Tongue (tissue), 2 donors: Measurements from ENCODE around the gene FBN1. TPM values are rescaled to one million over a fixed set of nuclear protein-coding genes. Genes with fewer than 3 reads are reported as not detected.

ENCODE experiments used
- DNase-seq: peaks from one replicate; pipeline ENCODE4 v3.0.0-alpha.2; 2015
- total RNA-seq: library from RNA; depleted of rRNA; stranded (reverse); fragments of >200 nt; gene quantifications from one replicate; pipeline ENCODE4 v1.2.3, GENCODE V29; 2014

Gene FBN1
- total RNA-seq, 1 donor from 2014 or later = 411 TPM

GRCh38 chr15:48650931-48651330 is 5.4 kb upstream of the FBN1 start:
- DNase-seq = no peak

DNA sequence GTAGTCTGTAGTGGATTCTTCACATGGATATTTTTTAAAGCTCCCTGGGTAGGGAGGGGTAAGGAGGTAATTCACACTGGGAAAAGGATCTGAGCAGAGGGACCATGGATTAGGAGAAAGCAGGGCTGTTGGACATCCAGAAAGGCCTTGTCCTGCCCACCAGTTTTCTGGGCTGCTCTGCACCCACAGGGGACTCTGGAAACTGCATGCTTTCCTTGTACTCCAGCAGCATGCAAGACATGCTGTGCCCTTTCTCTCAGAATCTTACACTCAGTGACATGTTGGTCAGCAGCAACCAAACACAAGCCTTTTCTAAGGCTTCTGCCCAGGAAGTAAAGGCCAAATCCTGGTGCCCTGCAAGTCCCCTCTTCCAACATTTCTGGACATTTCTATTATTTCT is 2.5 kb upstream of the FBN1 start:
- DNase-seq = peak; percentile 19

- no peak for DNase-seq
Observed at GRCh38 chr15:48646331-48646730, 822 bp upstream of the FBN1 start.

DNA sequence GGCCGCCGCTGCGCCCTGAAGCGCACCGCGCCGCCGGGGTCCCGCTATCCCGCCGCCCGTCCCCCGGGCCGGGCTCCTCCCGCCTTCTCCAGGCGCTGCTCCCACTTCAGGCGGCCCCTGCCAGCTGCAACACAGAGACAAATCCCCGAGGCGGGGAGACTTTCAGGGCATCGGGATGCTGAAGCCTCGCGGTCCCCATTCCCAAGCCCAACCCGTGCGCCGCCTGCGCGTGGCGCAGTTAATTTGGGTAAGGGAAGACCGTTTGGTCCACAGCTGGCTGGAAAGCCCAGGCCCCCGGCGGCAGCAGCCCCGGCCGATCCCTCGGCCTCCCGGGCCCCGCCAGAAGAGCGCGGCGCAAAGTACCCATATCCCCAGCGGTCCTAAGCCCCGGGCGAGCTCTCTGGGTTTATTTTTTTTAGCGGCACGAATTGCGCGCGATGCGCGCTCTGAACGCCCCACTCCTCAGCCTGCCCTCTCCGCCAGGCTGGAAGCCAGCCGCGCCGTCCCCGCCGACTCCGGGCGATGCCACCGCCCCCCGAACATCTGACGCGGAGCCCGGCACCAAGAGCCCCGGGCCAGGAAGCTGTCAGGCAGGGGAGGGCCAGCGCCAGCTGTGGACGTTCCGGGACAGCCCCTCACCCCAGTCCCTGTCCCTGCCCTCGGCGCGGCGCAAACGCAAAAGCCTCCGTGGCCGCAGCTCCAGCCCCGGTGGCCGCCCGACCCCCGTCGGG is 517 bp downstream of the FBN1 start:
- peak; percentile 89 for DNase-seq

GRCh38 chr15:48644467-48644826 is 1.1 kb downstream of the FBN1 start:
- peak; percentile 69 for DNase-seq

- DNase-seq = peak; percentile 28
Observed at GRCh38 chr15:48643776-48644466, 1.6 kb downstream of the FBN1 start.

GRCh38 chr15:48643206-48643605 is 2.3 kb downstream of the FBN1 start:
- no peak for DNase-seq

GRCh38 chr15:48642795-48643194 is 2.7 kb downstream of the FBN1 start:
- DNase-seq = no peak

DNA sequence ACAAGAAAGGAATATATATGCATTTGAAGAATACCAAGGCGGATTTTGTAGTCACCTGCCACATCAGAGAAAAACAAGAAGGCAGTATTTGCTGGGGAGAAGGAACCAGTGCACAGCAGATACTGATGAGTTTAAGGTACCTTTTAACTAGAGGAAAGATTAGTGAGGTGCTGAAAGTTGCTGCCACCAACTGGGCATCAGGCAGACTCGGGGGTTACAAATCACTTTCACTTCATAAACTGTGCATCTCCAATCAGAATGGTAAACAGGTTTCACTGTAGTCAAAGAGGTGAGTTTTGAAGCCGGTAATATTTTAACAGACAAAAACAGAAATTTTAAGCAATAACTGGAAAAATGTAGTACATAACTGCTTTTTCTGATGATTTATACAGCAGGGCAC is 4.1 kb downstream of the FBN1 start:
- peak; percentile 45 for DNase-seq

DNA sequence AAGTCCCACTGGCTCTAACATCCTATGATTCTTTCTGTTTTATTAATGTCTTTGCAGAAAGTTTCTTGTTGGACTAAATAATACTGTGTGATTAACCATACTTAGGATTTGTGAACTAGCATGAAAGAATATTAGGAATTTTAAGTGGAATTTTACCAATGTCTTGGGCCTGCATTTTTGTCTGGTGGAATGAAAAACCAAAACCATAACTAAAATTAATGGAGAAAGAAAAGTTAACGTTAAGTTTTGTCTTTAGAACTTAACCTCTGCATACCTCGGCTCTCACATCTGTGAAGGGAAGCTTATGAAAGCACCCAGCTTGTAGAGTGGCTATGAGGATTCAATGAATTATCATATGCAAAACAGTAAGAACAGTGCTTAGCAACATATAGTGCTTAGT is 6.5 kb downstream of the FBN1 start:
- DNase-seq = no peak

GRCh38 chr15:48637639-48638038 is 7.9 kb downstream of the FBN1 start:
- no peak for DNase-seq

- no peak for DNase-seq
Observed at GRCh38 chr15:48636511-48636910, 9.0 kb downstream of the FBN1 start.

- no peak for DNase-seq
Observed at GRCh38 chr15:48634893-48635292, 10.6 kb downstream of the FBN1 start.

- no peak for DNase-seq
Observed at GRCh38 chr15:48634096-48634495, 11.4 kb downstream of the FBN1 start.

- DNase-seq = no peak
Observed at GRCh38 chr15:48632651-48633050, 12.9 kb downstream of the FBN1 start.

GRCh38 chr15:48631176-48631770 is 14.2 kb downstream of the FBN1 start:
- peak; percentile 30 for DNase-seq

DNA sequence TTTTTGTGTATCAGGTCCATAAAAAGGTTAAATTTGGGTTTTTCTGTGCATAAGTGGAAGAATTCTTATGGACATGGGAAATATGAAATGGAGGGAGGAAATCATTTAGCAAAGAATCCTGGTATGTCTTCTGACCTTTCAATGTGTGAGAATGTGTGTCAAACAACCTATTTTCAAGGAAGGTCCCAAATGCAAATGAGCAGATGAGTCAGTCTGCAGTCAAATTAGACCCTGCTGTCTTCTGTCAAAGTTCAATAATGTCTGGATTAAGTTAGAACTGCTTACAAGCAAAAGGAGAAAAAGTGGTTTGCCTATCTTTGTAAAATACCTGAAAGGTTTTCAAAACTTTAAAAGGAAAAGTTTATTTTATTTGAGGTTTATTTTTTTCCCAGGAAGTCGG is 15.3 kb downstream of the FBN1 start:
- no peak for DNase-seq

DNA sequence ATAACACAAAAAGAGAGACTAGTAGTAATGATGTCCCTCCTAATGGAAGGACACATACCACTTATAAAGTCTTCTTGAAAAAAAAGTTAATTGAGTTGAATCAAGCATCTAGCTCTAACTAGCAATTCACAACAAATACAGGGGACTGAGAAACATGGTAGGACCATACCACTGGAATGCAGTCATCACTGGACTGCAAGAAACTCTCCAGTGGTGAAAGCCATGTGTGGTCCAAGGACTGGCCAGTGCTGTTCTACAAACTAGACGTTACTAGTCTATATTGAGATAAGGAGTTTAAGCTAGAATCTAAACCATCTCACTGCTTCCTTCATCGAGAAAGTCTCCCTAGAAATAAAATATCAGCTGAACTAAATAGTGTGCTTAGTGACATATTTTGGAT is 16.7 kb downstream of the FBN1 start:
- DNase-seq = no peak

DNA sequence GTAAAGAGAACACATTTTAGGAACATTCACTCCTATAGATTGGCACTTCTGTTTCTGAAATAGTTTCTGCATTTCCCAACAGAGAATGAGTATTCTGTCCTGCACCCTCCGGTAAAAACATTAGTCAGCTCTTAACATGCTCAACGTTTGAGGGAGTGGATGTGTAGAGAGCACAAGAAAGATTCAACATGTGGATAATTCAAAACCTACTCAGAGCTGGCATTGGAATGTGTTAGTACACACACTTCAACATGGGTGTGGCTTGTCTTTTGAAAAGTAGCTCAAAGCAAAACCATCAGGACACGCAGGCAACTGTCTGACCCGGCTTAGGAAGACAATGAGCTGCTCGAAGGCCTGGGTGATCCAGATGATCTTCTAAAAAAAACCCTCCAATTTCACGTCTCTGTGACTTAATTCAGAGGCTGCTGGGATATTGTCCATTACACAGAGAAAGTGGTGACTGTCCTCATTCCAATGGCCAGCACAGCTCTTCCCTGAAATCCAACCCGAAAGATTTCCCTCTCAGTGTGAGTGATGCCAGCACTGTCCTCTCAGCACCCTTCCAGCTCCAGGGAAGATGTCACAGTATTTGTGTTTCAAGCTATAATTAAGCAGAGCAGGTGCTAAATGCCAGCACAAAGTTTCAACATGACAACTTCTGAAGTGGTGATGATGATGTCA is 18.1 kb downstream of the FBN1 start:
- peak; percentile 54 for DNase-seq

- DNase-seq = no peak
Observed at GRCh38 chr15:48625126-48625525, 20.4 kb downstream of the FBN1 start.

GRCh38 chr15:48624700-48625099 is 20.8 kb downstream of the FBN1 start:
- no peak for DNase-seq

GRCh38 chr15:48623456-48623855 is 22.1 kb downstream of the FBN1 start:
- no peak for DNase-seq

- no peak for DNase-seq
Observed at GRCh38 chr15:48622237-48622636, 23.3 kb downstream of the FBN1 start.
